ENCODE results near the gene CPNE4. TPM values are rescaled to one million over a fixed set of nuclear protein-coding genes. Genes with fewer than 3 reads are reported as not detected.

The CPNE4 gene
- total and polyA plus RNA-seq, 2 donors (not counting 3 experiments of a cell fraction or from before 2014, with no cell fraction given) = not detected

GRCh38 chr3:131976448-131976847 is 58.4 kb downstream of the CPNE4 start:
- dilution Hi-C loops (cut with MboI; ENCODE audit: extremely low pct_ligation_motif_present, low sequenced_read_pairs) (no loop called here), intact Hi-C loops (cut with micrococcal nuclease) (no loop called here)
- H3K4me3 ChIP-seq (replicated peaks in 1 of 3; ENCODE audit: insufficient read depth in 1 of 3, low read depth in 1 of 3, low read length in 3 of 3) = no peak overlapping the region
- H3K4me2 ChIP-seq (ENCODE audit: insufficient read depth, low read length) = no peak overlapping the region
- no peak overlapping the region for H3K27ac ChIP-seq (ENCODE audit: insufficient read depth, low read depth, low read length)
- no TSS peak for BruUV-seq (replicated peaks)
- H3K4me1 ChIP-seq (ENCODE audit: control insufficient read depth, extremely low read depth, insufficient read depth, low read length) = no peaks in the 10 kb centered on the region
- no peak overlapping the region for H3K9ac ChIP-seq (replicated peaks; ENCODE audit: extremely low read depth, insufficient read depth, low read length)
- no peaks in the 10 kb centered on the region for H3K79me2 ChIP-seq (ENCODE audit: control insufficient read depth, insufficient read depth, low read length)
- H3K36me3 ChIP-seq (ENCODE audit: control insufficient read depth in 2 of 2, extremely low read depth in 1 of 2, insufficient read depth in 2 of 2, low read length in 2 of 2) = no peaks in the 10 kb centered on the region
- H3K9me1 ChIP-seq (replicated peaks; ENCODE audit: control insufficient read depth, extremely low read depth, insufficient read depth, low read length) = no peaks in the 10 kb centered on the region
- DNase-seq (ENCODE audit: low read depth, low spot score) = no peak
- H2AFZ ChIP-seq (ENCODE audit: low read depth, low read length) = no peak overlapping the region
- no peak for FAIRE-seq
- ChIA-PET CTCF (interaction anchor here (1.2 kb wide), 1 partner anchor 16 kb away, joined by 3 read pairs; no protein-coding TSS in a partner anchor), POLR2A (no interaction called here)
- H3K9me3 ChIP-seq (replicated peaks; ENCODE audit: control insufficient read depth, insufficient read depth, low read length) = no peaks in the 10 kb centered on the region
- no peak for TF ChIP-seq EZH2 (IDR thresholded peaks at IDR 0.05; ENCODE audit: borderline replicate concordance, low read depth, low read length, severe bottlenecking)
- TF ChIP-seq MYC (IDR thresholded peaks at IDR 0.05; ENCODE audit: low read depth, low read length) = no peak
- no peak for TF ChIP-seq MAX (IDR thresholded peaks at IDR 0.05; ENCODE audit: insufficient read depth, insufficient read length)
- TF ChIP-seq JUN (IDR thresholded peaks at IDR 0.05; ENCODE audit: borderline replicate concordance, insufficient read depth, insufficient read length, low read depth) = no peak
- no peak for TF ChIP-seq POLR2A (IDR thresholded peaks at IDR 0.05; ENCODE audit: low read depth, low read length)
- no peak for TF ChIP-seq CTCF (IDR thresholded peaks at IDR 0.05; ENCODE audit: extremely low read depth in 1 of 2, insufficient read depth in 1 of 2, low read depth in 1 of 2, low read length in 2 of 2)
- no peak for TF ChIP-seq GATA2 (IDR thresholded peaks at IDR 0.05; ENCODE audit: insufficient read depth, insufficient read length, low read depth, low read length)
- TF ChIP-seq FOS (IDR thresholded peaks at IDR 0.05; ENCODE audit: borderline replicate concordance, insufficient read depth, low read length) = no peak
- H3K27me3 ChIP-seq (ENCODE audit: control insufficient read depth in 2 of 2, insufficient read depth in 2 of 2, low read length in 2 of 2) = no peaks in the 10 kb centered on the region
- no peaks in the 10 kb centered on the region for H4K20me1 ChIP-seq (replicated peaks; ENCODE audit: control insufficient read depth, extremely low read depth, insufficient read depth, low read length)

Data from endothelial cell of umbilical vein (primary cell).